ENCODE measurements around the gene RPL23.

The RPL23 gene

GRCh38 chr17:38886643-38887010, 33.1 kb upstream of the RPL23 start:
- peaks cover 12% of the 10 kb centered on the region for H3K36me3 ChIP-seq
- H3K4me3 ChIP-seq (ENCODE audit: low read depth, low read length) = no peak overlapping the region
- H3K9me3 ChIP-seq (ENCODE audit: severe bottlenecking) = no peaks in the 10 kb centered on the region
- peak overlapping the region; percentile 46; the same call in 1 of the 2 replicates for H3K27ac ChIP-seq
- TF ChIP-seq CTCF (IDR thresholded peaks at IDR 0.05; ENCODE audit: low read depth, low read length) = no peak
- no peaks in the 10 kb centered on the region for H3K27me3 ChIP-seq (ENCODE audit: insufficient read depth, low read depth, severe bottlenecking)
- DNase-seq = no peak

GRCh38 chr17:38885728-38886642, 32.5 kb upstream of the RPL23 start:
- DNase-seq = peak; percentile 90
- peaks cover 18% of the 10 kb centered on the region for H3K36me3 ChIP-seq
- H3K9me3 ChIP-seq (ENCODE audit: severe bottlenecking) = no peaks in the 10 kb centered on the region
- no peak for TF ChIP-seq CTCF (IDR thresholded peaks at IDR 0.05; ENCODE audit: low read depth, low read length)
- no peaks in the 10 kb centered on the region for H3K27me3 ChIP-seq (ENCODE audit: insufficient read depth, low read depth, severe bottlenecking)
- H3K4me3 ChIP-seq (ENCODE audit: low read depth, low read length) = peak overlapping the region; percentile 11
- peak overlapping the region; percentile 60 for H3K27ac ChIP-seq

GRCh38 chr17:38885044-38885727, 31.7 kb upstream of the RPL23 start:
- Histone ChIP-seq H3K27ac (peak overlapping the region; percentile 60), H3K36me3 (peaks cover 22% of the 10 kb centered on the region), H3K9me3 (ENCODE audit: severe bottlenecking) (no peaks in the 10 kb centered on the region), H3K4me3 (ENCODE audit: low read depth, low read length) (no peak overlapping the region), H3K27me3 (ENCODE audit: insufficient read depth, low read depth, severe bottlenecking) (no peaks in the 10 kb centered on the region)
- DNase-seq = no peak
- no peak for TF ChIP-seq CTCF (IDR thresholded peaks at IDR 0.05; ENCODE audit: low read depth, low read length)

- Histone ChIP-seq H3K27me3 (ENCODE audit: insufficient read depth, low read depth, severe bottlenecking) (no peaks in the 10 kb centered on the region), H3K4me3 (ENCODE audit: low read depth, low read length) (no peak overlapping the region), H3K9me3 (ENCODE audit: severe bottlenecking) (no peaks in the 10 kb centered on the region), H3K27ac (no peak overlapping the region; the same call in 1 of the 2 replicates), H3K36me3 (peaks cover 25% of the 10 kb centered on the region)
- no peak for DNase-seq
- TF ChIP-seq CTCF (IDR thresholded peaks at IDR 0.05; ENCODE audit: low read depth, low read length) = no peak
Observed at GRCh38 chr17:38883592-38884526, 30.3 kb upstream of the RPL23 start.

- Histone ChIP-seq H3K27ac (no peak overlapping the region; the same call in 1 of the 2 replicates), H3K36me3 (peaks cover 28% of the 10 kb centered on the region), H3K9me3 (ENCODE audit: severe bottlenecking) (no peaks in the 10 kb centered on the region), H3K4me3 (ENCODE audit: low read depth, low read length) (no peak overlapping the region), H3K27me3 (ENCODE audit: insufficient read depth, low read depth, severe bottlenecking) (no peaks in the 10 kb centered on the region)
- DNase-seq = no peak
- TF ChIP-seq CTCF (IDR thresholded peaks at IDR 0.05; ENCODE audit: low read depth, low read length) = no peak
Observed at GRCh38 chr17:38882870-38883269, 29.3 kb upstream of the RPL23 start.
